Measurements from ENCODE around the gene CRHR1. TPM values are rescaled to one million over a fixed set of nuclear protein-coding genes. Genes with fewer than 3 reads are reported as not detected.

The CRHR1 gene
- total and polyA plus RNA-seq, 10 of the 15 experiments (the other 5 are each of a cell fraction or from before 2014, with no cell fraction given) = 0.08 TPM; not detected in 9

DNA sequence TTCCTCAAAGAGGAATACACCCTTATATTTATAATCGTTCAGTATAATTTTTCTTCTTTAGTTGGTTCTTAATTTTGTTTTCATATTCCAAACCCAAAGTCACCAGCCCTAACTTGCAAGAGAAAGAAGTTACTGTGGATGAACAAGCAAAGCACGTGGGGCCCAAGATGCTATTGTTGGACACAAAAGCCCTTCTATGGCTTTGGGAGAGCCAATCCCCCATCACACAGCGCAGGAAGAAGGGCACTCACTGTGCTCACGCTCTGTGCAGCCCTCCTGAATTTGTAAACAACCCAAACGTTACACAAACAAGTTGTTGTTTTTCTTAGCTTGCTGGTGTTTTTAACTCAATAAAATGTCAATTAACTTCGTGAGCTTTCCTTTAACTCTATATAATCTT is 83.1 kb downstream of the CRHR1 start:
- SMC1A ChIA-PET (ENCODE audit: uncharacterized antibody, unreplicated experiment) = no interaction called here
- 10% methylated on average over 6 of the region's 6 CpGs for WGBS (ENCODE audit: insufficient coverage, insufficient replicate concordance, low lambda C conversion rate, missing lambda C conversion rate)
- in situ Hi-C loops (cut with MboI) (no loop called here), intact Hi-C loops (cut with micrococcal nuclease; ENCODE audit: unreplicated experiment) (no loop called here)
- Histone ChIP-seq H3K4me1 (ENCODE audit: control insufficient read depth, insufficient read depth, low read length) (no peaks in the 10 kb centered on the region), H3K4me2 (ENCODE audit: control insufficient read depth, insufficient read depth) (no peak overlapping the region), H3K27ac (ENCODE audit: control insufficient read depth, insufficient read depth) (no peak overlapping the region), H3K79me2 (ENCODE audit: control insufficient read depth, insufficient read depth, low read length) (no peaks in the 10 kb centered on the region), H3K9ac (ENCODE audit: control insufficient read depth, insufficient read depth, low read length) (no peak overlapping the region), H4K20me1 (ENCODE audit: control insufficient read depth, insufficient read depth) (no peaks in the 10 kb centered on the region), H3K27me3 (replicated peaks in 1 of 2; ENCODE audit: control insufficient read depth in 2 of 2, insufficient read depth in 2 of 2, low read length in 1 of 2) (peaks cover 0 to 5% of the 10 kb centered on the region in 2 experiments; a peak in 3 of 4 replicates), H3K9me3 (replicated peaks; ENCODE audit: control insufficient read depth, insufficient read depth, low read length) (no peaks in the 10 kb centered on the region; the same call in 2 of the 3 replicates), H3K36me3 (ENCODE audit: control insufficient read depth in 2 of 2, insufficient read depth in 2 of 2, low read length in 1 of 2) (no peaks in the 10 kb centered on the region), H2AFZ (ENCODE audit: control insufficient read depth, low read depth, low read length) (no peak overlapping the region), H3K4me3 (no peak overlapping the region)
- BruUV-seq (replicated peaks) = no TSS peak
- DNase-seq (ENCODE audit: low read depth, low spot score) (no peak), ATAC-seq (no peak), FAIRE-seq (no peak)
- TF ChIP-seq NR2F1 (conservative IDR thresholded peaks at IDR 0.05) (no peak), E4F1 (IDR thresholded peaks at IDR 0.05; ENCODE audit: borderline replicate concordance, partially characterized antibody) (no peak), SMAD1 (IDR thresholded peaks at IDR 0.05; ENCODE audit: low read depth, partially characterized antibody) (no peak), KLF5 (IDR thresholded peaks at IDR 0.05; ENCODE audit: partially characterized antibody) (no peak), CHD2 (IDR thresholded peaks at IDR 0.05; ENCODE audit: borderline replicate concordance, low read depth, low read length) (no peak), TCF12 (IDR thresholded peaks at IDR 0.05; ENCODE audit: low read depth, low read length) (no peak), YY1 (IDR thresholded peaks at IDR 0.05; ENCODE audit: low read depth, low read length) (no peak), TCF3 (IDR thresholded peaks at IDR 0.05; ENCODE audit: borderline replicate concordance, insufficient read depth, low read depth, low read length) (no peak), FOXK2 (IDR thresholded peaks at IDR 0.05) (no peak), ZNF217 (IDR thresholded peaks at IDR 0.05) (no peak), HCFC1 (IDR thresholded peaks at IDR 0.05; ENCODE audit: low read length) (no peak)
- TF ChIP-seq, protein P1, sequence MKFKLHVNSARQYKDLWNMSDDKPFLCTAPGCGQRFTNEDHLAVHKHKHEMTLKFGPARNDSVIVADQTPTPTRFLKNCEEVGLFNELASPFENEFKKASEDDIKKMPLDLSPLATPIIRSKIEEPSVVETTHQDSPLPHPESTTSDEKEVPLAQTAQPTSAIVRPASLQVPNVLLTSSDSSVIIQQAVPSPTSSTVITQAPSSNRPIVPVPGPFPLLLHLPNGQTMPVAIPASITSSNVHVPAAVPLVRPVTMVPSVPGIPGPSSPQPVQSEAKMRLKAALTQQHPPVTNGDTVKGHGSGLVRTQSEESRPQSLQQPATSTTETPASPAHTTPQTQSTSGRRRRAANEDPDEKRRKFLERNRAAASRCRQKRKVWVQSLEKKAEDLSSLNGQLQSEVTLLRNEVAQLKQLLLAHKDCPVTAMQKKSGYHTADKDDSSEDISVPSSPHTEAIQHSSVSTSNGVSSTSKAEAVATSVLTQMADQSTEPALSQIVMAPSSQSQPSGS (IDR thresholded peaks at IDR 0.05; ENCODE audit: low read length) = no peak
- TF ChIP-seq, protein P2, sequence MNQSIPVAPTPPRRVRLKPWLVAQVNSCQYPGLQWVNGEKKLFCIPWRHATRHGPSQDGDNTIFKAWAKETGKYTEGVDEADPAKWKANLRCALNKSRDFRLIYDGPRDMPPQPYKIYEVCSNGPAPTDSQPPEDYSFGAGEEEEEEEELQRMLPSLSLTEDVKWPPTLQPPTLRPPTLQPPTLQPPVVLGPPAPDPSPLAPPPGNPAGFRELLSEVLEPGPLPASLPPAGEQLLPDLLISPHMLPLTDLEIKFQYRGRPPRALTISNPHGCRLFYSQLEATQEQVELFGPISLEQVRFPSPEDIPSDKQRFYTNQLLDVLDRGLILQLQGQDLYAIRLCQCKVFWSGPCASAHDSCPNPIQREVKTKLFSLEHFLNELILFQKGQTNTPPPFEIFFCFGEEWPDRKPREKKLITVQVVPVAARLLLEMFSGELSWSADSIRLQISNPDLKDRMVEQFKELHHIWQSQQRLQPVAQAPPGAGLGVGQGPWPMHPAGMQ (IDR thresholded peaks at IDR 0.05; ENCODE audit: borderline replicate concordance) = no peak
- RAD21 ChIA-PET (ENCODE audit: unreplicated experiment) = no interaction called here
- CTCF ChIA-PET = interaction anchor here (1.5 kb wide), 1 partner anchor 15 kb away, joined by 4 read pairs; no protein-coding TSS in a partner anchor
- POLR2A ChIA-PET = no interaction called here

Measured in GM12878 (cell line).